ENCODE measurements around the gene SPAG5. TPM values are rescaled to one million over a fixed set of nuclear protein-coding genes. Genes with fewer than 3 reads are reported as not detected.
A peak's percentile ranks its signal among the peaks of the same experiment; 100 is the strongest.

The SPAG5 gene
- total RNA-seq, 1 donor from 2014 or later = 15.8 TPM

DNA sequence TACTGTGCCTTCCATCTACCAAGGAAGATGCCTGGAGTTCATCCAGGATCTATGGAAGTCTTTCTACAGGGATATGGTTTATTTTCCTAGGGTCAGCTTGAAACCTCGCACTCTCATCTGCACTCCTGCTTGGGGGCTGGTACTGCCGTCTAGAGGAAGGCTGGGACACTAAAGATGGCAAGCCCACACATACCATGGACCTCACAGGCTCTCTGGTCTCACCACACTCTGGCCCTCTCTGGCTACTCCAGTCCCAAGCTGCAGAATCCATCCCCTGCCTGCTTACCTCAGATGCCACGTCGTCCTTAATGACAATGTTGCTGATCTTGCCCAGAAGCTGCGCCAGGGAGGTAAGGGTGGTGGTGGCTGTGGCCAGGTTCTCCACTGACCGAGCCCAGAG is 44.3 kb downstream of the SPAG5 start:
- peaks cover 76% of the 10 kb centered on the region for H3K36me3 Mint-ChIP-seq (ENCODE audit: low read depth)
- POLR2A ChIA-PET = interaction anchor here (1.0 kb wide), 2 partner anchors 17 to 46 kb away, joined by 4 read pairs; partner anchors contain the start of gene PIGS
- ATAC-seq (ENCODE audit: low read depth) (no peak), DNase-seq (no peak)
- no peak overlapping the region for H3K4me3 Mint-ChIP-seq
- peaks cover 44% of the 10 kb centered on the region for H3K4me1 Mint-ChIP-seq
- no peaks in the 10 kb centered on the region for H3K9me3 Mint-ChIP-seq
- H3K27me3 Mint-ChIP-seq = no peaks in the 10 kb centered on the region
- H3K27ac Mint-ChIP-seq = no peak overlapping the region
- CTCF ChIA-PET = interaction anchor here (0.9 to 2.7 kb wide), 3 partner anchors 54 to 60 kb away, joined by 4 to 13 read pairs (median 5); no protein-coding TSS in a partner anchor
- TF ChIP-seq, protein P1, sequence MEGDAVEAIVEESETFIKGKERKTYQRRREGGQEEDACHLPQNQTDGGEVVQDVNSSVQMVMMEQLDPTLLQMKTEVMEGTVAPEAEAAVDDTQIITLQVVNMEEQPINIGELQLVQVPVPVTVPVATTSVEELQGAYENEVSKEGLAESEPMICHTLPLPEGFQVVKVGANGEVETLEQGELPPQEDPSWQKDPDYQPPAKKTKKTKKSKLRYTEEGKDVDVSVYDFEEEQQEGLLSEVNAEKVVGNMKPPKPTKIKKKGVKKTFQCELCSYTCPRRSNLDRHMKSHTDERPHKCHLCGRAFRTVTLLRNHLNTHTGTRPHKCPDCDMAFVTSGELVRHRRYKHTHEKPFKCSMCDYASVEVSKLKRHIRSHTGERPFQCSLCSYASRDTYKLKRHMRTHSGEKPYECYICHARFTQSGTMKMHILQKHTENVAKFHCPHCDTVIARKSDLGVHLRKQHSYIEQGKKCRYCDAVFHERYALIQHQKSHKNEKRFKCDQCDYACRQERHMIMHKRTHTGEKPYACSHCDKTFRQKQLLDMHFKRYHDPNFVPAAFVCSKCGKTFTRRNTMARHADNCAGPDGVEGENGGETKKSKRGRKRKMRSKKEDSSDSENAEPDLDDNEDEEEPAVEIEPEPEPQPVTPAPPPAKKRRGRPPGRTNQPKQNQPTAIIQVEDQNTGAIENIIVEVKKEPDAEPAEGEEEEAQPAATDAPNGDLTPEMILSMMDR (IDR thresholded peaks at IDR 0.05) = no peak
- intact Hi-C loops (cut with micrococcal nuclease) = loop anchor here (5.0 kb wide), 2 partner anchors 58 to 398 kb away; partner anchors contain the start of genes PHF12 and RSKR

DNA sequence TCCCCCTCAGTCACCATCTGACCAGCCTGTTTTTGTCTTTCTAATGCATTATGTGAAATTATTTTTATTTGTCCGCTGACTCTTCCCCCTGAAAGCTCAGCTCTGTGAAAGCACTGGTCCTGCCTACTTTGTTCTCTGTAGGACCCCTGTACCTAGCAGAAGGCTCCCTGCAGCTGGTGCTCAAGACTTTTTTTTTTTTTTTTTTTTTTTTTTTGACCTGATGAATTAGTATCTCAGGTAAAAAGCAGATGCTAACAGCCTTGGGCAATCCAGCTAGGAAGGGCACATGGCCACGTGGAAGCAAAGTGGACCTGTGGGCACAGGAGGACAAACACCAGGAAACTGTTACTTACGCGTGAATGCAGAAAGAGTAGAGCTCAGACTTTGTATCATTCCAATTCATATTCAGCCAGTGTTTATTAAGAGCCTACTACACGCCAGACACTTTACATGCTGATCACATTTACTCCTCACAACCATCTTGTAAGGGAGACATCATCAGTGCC is 45.8 kb downstream of the SPAG5 start:
- H3K27ac Mint-ChIP-seq = peak overlapping the region; percentile 86
- TF ChIP-seq, protein P1 (IDR thresholded peaks at IDR 0.05) = no peak
- H3K4me3 Mint-ChIP-seq = peak overlapping the region; percentile 97
- CTCF ChIA-PET = interaction anchor here (1.0 to 2.7 kb wide), 2 partner anchors 9 to 59 kb away, joined by 3 to 13 read pairs; no protein-coding TSS in a partner anchor
- no peaks in the 10 kb centered on the region for H3K27me3 Mint-ChIP-seq
- ATAC-seq (ENCODE audit: low read depth) (no peak), DNase-seq (no peak)
- no peaks in the 10 kb centered on the region for H3K9me3 Mint-ChIP-seq
- peaks cover 59% of the 10 kb centered on the region for H3K4me1 Mint-ChIP-seq
- intact Hi-C loops (cut with micrococcal nuclease) = loop anchor here (1.0 to 5.0 kb wide), 6 partner anchors 14 to 399 kb away; partner anchors contain the start of genes IFT20, PHF12, PIGS and RSKR
- POLR2A ChIA-PET = interaction anchor here (0.5 to 7.1 kb wide), 9 partner anchors 9 to 1611 kb away, joined by 3 to 160 read pairs (median 6); partner anchors contain the start of genes ALDOC, PIGS and SPAG5
- H3K36me3 Mint-ChIP-seq (ENCODE audit: low read depth) = peaks cover 71% of the 10 kb centered on the region

DNA sequence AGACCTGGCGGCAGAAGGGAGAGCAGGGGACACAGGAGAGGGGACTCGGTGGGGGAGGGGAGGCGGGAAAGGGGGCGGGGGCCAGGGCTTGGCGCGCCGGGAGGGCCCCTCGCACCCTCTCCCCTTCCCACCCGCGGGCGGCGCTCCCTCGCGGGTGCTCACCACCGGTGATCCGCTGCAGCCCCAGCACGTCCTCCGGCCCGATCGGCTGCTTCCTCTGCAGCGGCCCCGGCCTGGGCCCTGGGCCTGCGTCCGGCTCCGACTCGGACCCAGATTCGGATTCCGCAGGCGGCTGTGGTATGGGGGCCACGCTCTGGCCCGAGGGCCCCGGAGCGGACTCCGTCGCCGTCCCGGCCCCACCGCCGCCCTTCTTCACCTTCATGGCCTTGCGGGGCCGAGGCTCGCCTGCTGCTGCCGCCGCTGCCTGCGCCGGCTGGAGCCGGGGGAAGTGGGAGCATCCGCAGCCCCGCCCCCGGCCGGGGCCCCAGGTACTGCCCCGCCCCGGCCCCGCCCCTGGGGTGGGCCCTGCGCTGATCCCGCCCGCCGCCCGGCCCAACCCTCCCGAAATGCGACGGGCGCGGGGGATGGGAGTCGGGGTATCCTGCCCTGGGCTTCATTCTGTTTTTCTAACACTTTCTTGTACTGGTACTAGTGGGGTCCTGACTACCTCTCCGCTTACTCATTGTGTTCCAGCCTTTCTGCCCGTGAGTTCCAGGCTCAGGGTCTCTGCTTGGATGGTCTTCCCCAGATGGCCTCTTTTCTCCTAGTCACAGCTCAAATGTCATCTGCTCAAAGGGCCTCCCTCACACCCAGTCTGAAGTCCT is 46.4 kb downstream of the SPAG5 start, which contains the start of gene UNC119:
Gene UNC119, minus strand, starts transcription at position 449 of the 824 bp plus-strand sequence. Its CDS starts 67 bp downstream, at position 382.
- peaks cover 69% of the 10 kb centered on the region for H3K36me3 Mint-ChIP-seq (ENCODE audit: low read depth)
- peak within 1 kb of the TSS; percentile 97 for H3K4me3 Mint-ChIP-seq
- ATAC-seq (ENCODE audit: low read depth) (peak; percentile 66), DNase-seq (peak; percentile 85)
- intact Hi-C loops (cut with micrococcal nuclease) = loop anchor here (1.0 to 5.0 kb wide), 6 partner anchors 15 to 400 kb away; partner anchors contain the start of genes IFT20, PHF12, PIGS and RSKR
- no peaks in the 10 kb centered on the region for H3K9me3 Mint-ChIP-seq
- POLR2A ChIA-PET = interaction anchor here (0.5 to 7.1 kb wide), 9 partner anchors 8 to 1612 kb away, joined by 3 to 160 read pairs (median 10); partner anchors contain the start of genes ALDOC, PIGS and SPAG5
- CTCF ChIA-PET = interaction anchor here (1.0 to 3.9 kb wide), 4 partner anchors 9 to 58 kb away, joined by 3 to 19 read pairs (median 8); partner anchors contain the start of gene PIGS
- H3K27me3 Mint-ChIP-seq = no peaks in the 10 kb centered on the region
- peaks cover 65% of the 10 kb centered on the region for H3K4me1 Mint-ChIP-seq
- peak within 1 kb of the TSS; percentile 93 for H3K27ac Mint-ChIP-seq
- TF ChIP-seq, protein P1 (IDR thresholded peaks at IDR 0.05) = no peak

DNA sequence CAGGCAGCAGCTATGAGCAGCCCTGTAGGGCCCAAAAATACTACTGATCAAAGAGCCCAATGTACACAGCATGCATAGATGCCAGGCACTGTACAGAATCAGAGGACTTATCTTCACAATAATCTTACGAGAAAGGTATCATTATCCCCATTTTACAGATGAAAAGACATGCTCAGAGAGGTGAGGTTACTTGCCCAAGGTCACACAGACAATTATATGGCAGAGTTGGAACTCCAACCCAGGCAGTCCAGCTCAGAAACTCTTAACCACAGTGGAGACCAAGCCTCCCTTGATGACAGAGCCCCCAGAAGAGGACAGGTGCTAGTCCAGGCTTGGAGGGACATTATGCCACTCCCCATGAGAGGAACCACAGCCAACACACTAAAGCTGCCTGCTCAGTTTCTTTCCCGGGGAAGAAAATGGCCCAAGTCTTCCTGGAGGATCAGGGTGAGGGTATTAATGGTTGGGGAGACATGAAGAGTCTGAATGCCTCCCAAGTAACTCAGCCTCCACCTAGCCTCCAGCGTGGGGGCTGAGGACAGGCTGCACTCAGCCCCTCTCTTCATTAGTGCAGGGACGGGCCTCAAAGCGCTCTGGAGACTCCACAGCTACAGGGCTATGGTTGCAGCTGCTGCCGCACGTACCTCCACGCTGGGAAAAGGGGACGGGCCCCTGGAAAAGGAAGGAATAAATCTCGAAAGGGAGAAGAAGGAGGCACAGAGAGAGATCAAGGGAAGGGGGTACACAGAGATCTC is 47.2 kb downstream of the SPAG5 start:
- no peak for ATAC-seq (ENCODE audit: low read depth)
- POLR2A ChIA-PET = interaction anchor here (0.6 to 7.1 kb wide), 9 partner anchors 15 to 511 kb away, joined by 3 to 160 read pairs (median 4); partner anchors contain the start of genes ALDOC, NEK8, PIGS and SDF2

More for the DNA sequence above, 47.2 kb downstream of the SPAG5 start:
- CTCF ChIA-PET = interaction anchor here (1.0 to 3.9 kb wide), 4 partner anchors 12 to 61 kb away, joined by 3 to 19 read pairs (median 4); partner anchors contain the start of gene PIGS
- Mint-ChIP-seq H3K27ac (peak overlapping the region; percentile 93), H3K4me1 (peaks cover 73% of the 10 kb centered on the region), H3K36me3 (ENCODE audit: low read depth) (peaks cover 69% of the 10 kb centered on the region), H3K9me3 (no peaks in the 10 kb centered on the region), H3K4me3 (peak overlapping the region; percentile 97), H3K27me3 (no peaks in the 10 kb centered on the region)
- DNase-seq = no peak
- intact Hi-C loops (cut with micrococcal nuclease) = loop anchor here (1.0 to 5.0 kb wide), 6 partner anchors 16 to 401 kb away; partner anchors contain the start of genes IFT20, PHF12, PIGS and RSKR
- TF ChIP-seq, protein P1 (IDR thresholded peaks at IDR 0.05) = no peak

Data from activated B cell treated with CpG ODN at 0.5 μM for 24 hours (primary cell).